Activated CD8-positive, alpha-beta memory T cell treated with anti-CD3 and anti-CD28 coated beads for 1 hour (primary cell): Measurements from ENCODE around the gene EML6.
"Not testable (repeated sequence)": the region's sequence is repeated elsewhere in the genome, so short reads cannot be mapped to it uniquely, and the experiment has no call there.

Experiments used
- DNase-seq, 2 donors: peaks; one replicate each; pipeline ENCODE4 v3.0.0-alpha.2; 2020; ENCODE audit warnings: low read depth in 1 of 2; ENCODE audit errors: extremely low read depth in 1 of 2

The EML6 gene

DNA sequence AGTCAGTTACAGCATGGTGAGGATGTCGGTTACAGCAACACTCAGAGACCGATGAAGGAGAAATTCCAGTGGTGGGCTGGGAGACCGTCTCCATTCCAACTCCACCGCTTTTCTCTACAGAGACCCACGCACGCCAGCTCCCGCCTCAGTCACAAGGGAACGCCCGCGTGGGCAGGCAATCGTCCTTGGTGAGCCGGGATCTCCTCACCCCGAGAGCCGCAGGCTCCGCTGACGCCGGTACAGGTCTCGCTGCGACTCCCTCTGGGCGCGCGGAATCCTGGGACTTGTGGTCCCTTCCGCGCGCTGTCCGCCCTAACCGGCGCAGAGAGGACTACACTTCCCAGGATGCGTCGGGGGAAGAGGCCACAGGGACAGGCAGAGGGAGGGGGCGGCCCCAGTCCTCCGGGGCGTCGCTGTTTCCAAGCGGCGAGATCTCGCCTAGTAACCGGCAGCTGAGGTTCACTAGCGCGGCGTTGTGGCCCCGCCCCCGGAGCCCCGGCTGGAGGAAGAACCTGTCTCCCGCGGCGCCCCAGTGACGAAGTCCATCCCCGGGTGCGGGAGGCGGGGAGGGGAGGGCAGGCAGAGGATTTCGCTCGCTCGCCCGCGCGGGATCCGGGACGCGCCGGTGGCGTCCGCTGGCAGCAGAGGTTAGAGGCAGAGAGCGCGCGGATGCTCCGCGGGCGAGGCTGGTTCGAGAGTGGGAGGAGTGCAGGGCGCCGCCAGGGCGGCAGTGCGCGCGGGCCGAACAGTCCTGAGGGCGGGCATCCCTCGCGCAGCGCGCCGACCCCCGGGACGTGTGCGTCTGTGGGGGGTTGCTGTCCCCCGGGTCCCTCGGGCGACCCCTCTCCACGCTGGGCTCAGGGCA, at the start of gene EML6:
EML6 (plus strand) TSS at position 532 of the 865 bp plus-strand sequence. CDS start 1,400 bp downstream, outside the sequence.
- DNase-seq = peak; percentile 92 to 97

DNA sequence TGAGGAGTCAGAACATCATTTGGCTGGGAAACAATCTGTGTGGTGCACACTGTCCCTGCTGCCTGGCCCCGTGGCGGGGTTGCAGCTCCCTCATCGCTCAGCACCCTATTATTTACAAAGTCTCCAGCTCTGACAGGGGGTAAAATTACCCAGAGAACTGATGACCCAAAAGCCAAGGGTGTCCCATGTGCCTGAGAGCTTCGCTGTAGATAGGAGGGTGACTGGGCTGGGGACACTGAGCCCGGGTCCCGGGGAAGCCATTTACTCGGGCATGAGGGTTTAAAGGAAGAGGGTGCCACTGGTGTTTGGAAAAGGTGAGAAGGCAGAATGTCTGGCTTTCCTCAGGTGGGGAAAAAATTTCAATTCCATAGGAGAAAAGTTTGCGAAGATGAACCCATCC, 48.2 kb upstream of the EML6 start:
- no peak for DNase-seq

DNA sequence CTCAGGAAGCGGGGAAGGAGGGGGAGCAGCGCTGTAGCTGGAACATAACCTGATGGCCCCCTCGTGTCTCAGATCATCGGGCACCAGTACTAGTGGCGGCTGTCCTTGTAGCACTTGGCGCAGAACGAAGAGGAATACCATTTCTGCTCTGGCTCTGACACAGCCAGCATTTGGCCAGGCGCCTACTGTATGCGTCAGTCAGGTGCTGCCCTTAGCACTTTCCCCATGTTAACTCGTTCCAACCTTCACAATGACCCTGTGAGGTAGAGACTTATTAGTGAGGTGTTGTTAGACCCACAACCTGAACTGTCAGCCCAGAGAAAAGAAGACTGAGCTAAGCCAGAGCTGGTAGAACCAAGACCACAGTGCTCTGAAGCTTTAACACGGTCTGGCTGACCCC, 47.7 kb upstream of the EML6 start:
- no peak for DNase-seq

GRCh38 chr2:54676656-54677055, 46.8 kb upstream of the EML6 start:
- no peak for DNase-seq

DNA sequence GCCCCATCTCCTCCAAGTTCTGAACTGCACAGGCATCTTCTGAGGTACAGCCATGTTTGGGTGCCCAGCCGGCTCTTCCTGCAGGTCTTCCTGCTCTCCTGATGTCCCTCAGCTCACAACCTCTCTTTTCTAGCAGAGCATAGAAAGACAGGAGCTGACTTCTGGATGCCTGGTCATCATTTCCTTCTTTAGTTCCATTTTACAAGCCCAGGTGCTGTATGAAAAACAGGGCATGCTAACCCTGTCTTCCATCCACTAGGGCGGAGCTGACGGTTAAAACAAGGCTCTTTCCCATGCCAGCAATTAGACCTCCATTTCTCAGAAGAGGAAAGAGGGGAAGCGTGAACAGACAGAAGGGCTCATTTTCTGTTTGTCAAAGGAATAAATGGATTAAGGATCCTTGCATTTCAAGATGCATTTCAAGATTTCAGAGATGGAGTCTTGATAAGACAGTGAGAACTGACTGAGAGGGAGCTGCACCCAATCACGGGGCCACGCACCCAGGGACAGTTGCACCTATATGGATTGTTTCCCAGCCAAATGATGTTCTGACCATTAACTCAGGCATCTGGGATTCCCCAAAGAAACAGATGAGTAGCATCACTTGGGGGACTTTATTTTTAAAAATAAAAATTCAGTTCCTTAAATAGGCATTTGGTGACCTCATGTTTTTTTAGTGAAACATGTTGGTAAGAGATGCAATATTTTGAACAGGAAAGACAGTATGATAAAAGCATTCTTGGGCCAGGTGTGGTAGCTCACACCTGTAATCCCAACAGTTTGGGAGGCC, 45.8 kb upstream of the EML6 start:
- DNase-seq = no peak

DNA sequence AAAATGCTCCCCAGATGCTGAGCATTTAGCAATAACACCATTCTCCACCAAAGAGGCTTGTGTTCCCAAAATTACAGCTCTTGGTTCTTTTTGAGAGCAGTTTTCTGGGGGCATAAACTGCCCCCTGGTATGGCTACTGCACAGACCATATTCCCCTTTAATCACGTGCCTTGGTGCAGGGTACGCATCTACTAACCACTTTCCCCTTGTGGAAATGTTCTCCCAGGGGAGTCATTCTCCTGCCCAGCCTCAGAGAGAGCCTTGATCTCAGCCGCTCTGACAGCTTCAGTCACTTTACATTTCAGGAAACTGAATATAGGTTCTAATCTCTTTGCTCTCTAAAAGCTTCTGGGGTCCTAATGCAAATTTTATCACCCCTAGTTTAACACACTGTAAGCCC, 44.7 kb upstream of the EML6 start:
- no peak for DNase-seq

DNA sequence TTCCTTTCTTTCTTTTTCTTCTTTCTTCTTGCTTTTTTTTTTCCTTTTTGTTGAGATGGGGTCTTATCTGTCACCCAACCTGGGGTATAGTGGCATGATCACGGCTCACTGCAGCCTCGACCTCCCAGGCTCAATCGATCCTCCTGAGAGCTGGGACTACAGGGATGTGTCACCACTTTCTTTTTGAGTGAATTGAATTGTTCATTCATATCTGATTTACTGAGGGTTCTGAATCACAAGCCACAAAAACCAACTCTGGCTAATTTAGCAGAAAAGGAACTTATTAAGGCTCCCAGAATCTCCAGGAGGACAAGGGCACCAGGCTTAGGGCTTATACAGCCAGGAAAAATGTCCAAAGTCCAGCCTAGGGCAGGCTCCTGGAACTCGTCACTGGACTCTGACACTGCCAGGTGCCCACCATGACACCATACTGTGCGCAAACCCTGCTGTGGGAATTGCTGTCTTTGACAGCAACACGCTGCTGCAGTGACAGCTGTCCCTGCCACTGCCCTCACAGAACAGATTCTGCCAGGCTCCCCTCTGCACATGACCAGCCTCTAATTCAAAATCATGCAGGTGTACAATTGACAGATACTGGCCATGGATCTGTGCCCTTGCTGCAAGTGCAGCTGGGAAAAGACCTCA, 42.9 kb upstream of the EML6 start:
- DNase-seq = no peak

DNA sequence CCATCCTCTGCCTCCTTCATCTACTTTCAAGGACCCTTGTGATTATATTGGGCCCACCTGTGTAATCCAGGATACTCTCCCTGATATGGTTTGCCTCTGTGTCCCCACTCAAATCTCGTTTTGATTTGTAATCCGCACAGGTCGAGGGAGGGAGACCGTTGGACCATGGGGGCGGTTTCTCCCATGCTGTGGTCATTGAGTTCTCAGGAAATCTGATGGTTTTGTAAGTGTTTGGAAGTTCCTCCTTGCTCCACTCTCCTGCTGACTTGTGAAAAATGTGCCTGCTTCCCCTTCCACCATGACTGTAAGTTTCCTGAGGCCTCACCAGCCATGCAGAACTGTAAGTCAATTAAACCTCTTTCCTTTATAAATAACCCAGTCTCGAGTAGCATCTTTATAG, 42.0 kb upstream of the EML6 start:
- DNase-seq = no peak

DNA sequence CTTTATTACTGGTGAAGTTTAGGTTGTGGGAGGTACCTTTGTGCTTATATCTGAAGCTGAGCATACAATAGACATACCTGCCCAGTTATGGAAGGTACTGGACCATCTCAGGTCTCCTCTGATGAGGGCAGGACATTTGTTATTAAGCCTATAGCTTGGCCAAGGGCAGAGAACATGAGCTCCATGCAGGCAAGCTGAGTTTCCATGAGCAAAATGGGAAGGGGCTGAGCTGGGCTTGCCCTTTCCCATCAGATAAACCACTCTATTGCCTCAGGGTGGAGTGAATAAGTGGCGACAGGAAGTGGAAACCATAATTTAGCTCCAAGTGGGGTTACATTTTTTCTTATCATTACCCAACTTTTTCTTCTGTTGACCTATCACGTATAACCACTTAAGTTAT, 39.9 kb upstream of the EML6 start:
- no peak for DNase-seq

DNA sequence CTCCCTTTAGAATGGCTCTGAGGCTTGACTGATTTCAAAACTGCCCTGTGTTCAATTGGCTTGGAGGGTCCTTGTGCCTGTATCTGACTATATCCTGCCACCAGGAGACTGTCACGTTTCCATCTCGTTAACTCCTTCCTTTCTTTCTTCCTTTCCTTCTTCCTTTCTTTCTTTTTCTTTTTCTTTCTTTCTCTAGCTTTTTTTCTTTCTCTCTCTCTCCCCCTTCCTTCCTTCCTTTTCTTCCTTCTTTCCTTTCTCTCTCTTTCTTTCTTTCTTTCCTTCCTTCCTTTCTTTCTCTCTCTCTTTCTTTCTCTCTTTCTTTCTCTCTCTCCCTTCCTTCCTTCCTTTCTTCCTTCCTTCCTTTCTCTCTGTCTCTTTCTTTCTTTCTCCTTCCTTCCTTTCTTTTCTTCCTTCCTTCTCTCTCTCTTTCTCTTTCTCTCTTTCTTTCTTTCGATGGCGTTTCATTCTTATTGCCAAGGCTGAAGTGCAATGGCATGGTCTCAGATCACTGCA, 38.1 kb upstream of the EML6 start:
- no peak for DNase-seq

- DNase-seq = no peak
Observed at GRCh38 chr2:54687595-54688152, 35.8 kb upstream of the EML6 start.

- DNase-seq = no peak
Observed at GRCh38 chr2:54691445-54692135, 31.9 kb upstream of the EML6 start.

- no peak for DNase-seq
Observed at GRCh38 chr2:54692556-54692955, 30.9 kb upstream of the EML6 start.

DNA sequence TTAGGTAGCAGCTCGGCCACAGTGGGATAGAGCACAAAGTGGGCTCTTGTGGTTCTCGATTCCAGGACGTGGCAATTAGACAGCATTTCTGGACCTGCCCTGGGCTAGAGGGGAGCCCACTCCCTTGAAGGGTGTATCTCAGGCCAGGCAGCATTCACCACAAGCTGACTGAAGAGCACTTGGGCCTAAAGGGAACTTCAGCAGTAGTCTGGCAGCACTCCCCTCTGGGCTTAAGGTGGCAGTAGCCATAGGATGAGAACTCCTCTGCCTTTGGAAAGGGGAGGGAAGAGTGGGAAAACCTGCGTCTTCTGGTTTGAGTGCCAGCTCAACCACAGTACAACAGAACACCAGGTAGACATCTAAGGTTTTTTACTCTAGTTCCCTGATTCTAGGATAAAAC, 28.1 kb upstream of the EML6 start:
- no peak for DNase-seq

GRCh38 chr2:54697934-54698333, 25.5 kb upstream of the EML6 start:
- no peak for DNase-seq

GRCh38 chr2:54698926-54699325, 24.5 kb upstream of the EML6 start:
- DNase-seq = not testable (repeated sequence)

GRCh38 chr2:54699665-54700064, 23.8 kb upstream of the EML6 start:
- no peak for DNase-seq

DNA sequence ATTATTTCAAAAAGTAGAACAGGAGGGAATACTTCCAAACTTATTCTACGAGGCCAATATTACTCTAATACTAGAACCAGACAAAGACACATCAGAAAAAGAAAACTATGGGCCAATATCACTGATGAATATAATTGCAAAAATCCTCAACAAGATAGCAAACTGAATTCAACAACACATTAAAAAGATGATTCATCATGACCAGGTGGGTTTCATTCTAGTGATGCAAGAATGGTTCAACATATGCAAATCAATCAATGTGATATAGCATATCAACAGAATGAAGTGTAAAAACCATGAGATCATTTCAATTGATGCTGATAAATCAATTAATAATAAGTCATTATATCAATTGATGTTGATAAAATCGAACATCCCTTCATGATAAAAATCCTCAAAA, 22.4 kb upstream of the EML6 start:
- no peak for DNase-seq

DNA sequence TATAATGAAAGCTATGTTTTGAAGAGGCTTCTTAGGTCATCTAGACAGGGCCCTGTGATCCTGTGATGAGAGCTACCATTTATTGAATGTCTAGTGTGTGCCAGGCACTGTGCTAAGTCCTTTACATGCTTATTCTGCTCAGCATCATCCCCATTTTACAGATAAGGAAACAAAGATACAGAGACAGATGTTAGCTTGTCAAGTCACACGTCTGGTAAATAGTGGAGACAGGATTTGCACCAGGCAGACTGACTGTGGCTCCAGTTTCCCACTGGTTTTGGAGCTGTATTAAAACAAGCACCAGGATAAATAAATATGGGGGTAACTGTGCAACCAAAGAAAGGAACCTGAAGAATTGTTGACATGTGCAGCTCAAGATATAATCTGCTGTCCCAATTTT, 19.2 kb upstream of the EML6 start:
- no peak for DNase-seq
